ENCODE measurements around the gene UBE2J2. TPM values are rescaled to one million over a fixed set of nuclear protein-coding genes. Genes with fewer than 3 reads are reported as not detected.

Gene UBE2J2
- total RNA-seq, 4 donors from 2014 or later: 33.0 to 58.4 (median 36.2) TPM

GRCh38 chr1:1278620-1279019 lies 5.0 kb upstream of the UBE2J2 start:
- Histone ChIP-seq H3K4me1 (peaks cover 13 to 16% of the 10 kb centered on the region in 2 donors), H3K4me3 (replicated peaks in 1 of 3) (no peak overlapping the region), H3K9me3 (no peaks in the 10 kb centered on the region), H3K27me3 (no peaks in the 10 kb centered on the region), H3K27ac (no peak overlapping the region), H3K36me3 (no peaks in the 10 kb centered on the region)
- no peak for TF ChIP-seq CTCF (IDR thresholded peaks at IDR 0.05)
- TF ChIP-seq POLR2A (IDR thresholded peaks at IDR 0.05): no peak
- WGBS, 2 donors: 97% methylated on average over 13 of the region's 13 CpGs
- DNase-seq: no peak
- intact Hi-C loops (cut with DNase I): loop anchor here (10.0 kb wide), 1 partner anchor 46 kb away; the partner anchor contains the start of genes CPTP and INTS11

- H3K4me1 ChIP-seq: peaks cover 26 to 27% of the 10 kb centered on the region in 2 donors
- intact Hi-C loops (cut with DNase I): loop anchor here (10.0 kb wide), 1 partner anchor 49 kb away; the partner anchor contains the start of genes CPTP and INTS11
- whole genome bisulfite sequencing, 2 donors: 83 to 92% methylated on average over 9 of the region's 9 CpGs
- no peaks in the 10 kb centered on the region for H3K9me3 ChIP-seq
- no peaks in the 10 kb centered on the region for H3K36me3 ChIP-seq
- H3K4me3 ChIP-seq (replicated peaks in 1 of 3): no peak overlapping the region
- TF ChIP-seq POLR2A (IDR thresholded peaks at IDR 0.05) (no peak), CTCF (IDR thresholded peaks at IDR 0.05) (no peak)
- no peak for DNase-seq
- no peak overlapping the region for H3K27ac ChIP-seq
- no peaks in the 10 kb centered on the region for H3K27me3 ChIP-seq
Measured at GRCh38 chr1:1275836-1276235, 2.2 kb upstream of the UBE2J2 start.

GRCh38 chr1:1274931-1275431 lies 1.3 kb upstream of the UBE2J2 start:
- H3K36me3 ChIP-seq: no peaks in the 10 kb centered on the region
- peaks cover 29 to 34% of the 10 kb centered on the region in 2 donors for H3K4me1 ChIP-seq
- no peak for DNase-seq
- no peaks in the 10 kb centered on the region for H3K27me3 ChIP-seq
- intact Hi-C loops (cut with DNase I): loop anchor here (10.0 kb wide), 1 partner anchor 50 kb away; the partner anchor contains the start of genes CPTP and INTS11
- no peak overlapping the region for H3K4me3 ChIP-seq (replicated peaks in 1 of 3)
- H3K27ac ChIP-seq: no peak overlapping the region
- no peaks in the 10 kb centered on the region for H3K9me3 ChIP-seq
- WGBS, 2 donors: 71 to 88% methylated on average over 3 to 10 of the region's 15 CpGs
- TF ChIP-seq POLR2A (IDR thresholded peaks at IDR 0.05) (no peak), CTCF (IDR thresholded peaks at IDR 0.05) (no peak)

- H3K27me3 ChIP-seq: no peaks in the 10 kb centered on the region
- H3K4me1 ChIP-seq: peaks cover 29 to 34% of the 10 kb centered on the region in 2 donors
- WGBS, 2 donors: 25 to 36% methylated on average over 8 to 20 of the region's 31 CpGs
- TF ChIP-seq POLR2A (IDR thresholded peaks at IDR 0.05) (no peak), CTCF (IDR thresholded peaks at IDR 0.05) (no peak)
- no peaks in the 10 kb centered on the region for H3K9me3 ChIP-seq
- intact Hi-C loops (cut with DNase I): loop anchor here (10.0 kb wide), 1 partner anchor 50 kb away; the partner anchor contains the start of genes CPTP and INTS11
- no peak for DNase-seq
- H3K27ac ChIP-seq: peak overlapping the region in 2 of 3 donors; percentile 44 to 47
- peak overlapping the region; percentile 63 to 85 (median 79) for H3K4me3 ChIP-seq (replicated peaks in 1 of 3)
- H3K36me3 ChIP-seq: no peaks in the 10 kb centered on the region
Measured at GRCh38 chr1:1274299-1274930, 761 bp upstream of the UBE2J2 start.

GRCh38 chr1:1273209-1273511 lies 494 bp downstream of the UBE2J2 start:
- TF ChIP-seq POLR2A (IDR thresholded peaks at IDR 0.05) (no peak), CTCF (IDR thresholded peaks at IDR 0.05) (no peak)
- intact Hi-C loops (cut with DNase I): loop anchor here (10.0 kb wide), 1 partner anchor 52 kb away; the partner anchor contains the start of genes CPTP and INTS11

More at GRCh38 chr1:1273209-1273511, 494 bp downstream of the UBE2J2 start:
- Histone ChIP-seq H3K27me3 (no peaks in the 10 kb centered on the region), H3K9me3 (no peaks in the 10 kb centered on the region), H3K4me3 (replicated peaks in 1 of 3) (peak overlapping the region; percentile 79 to 98 (median 85)), H3K4me1 (peaks cover 29 to 34% of the 10 kb centered on the region in 2 donors), H3K27ac (peak overlapping the region in 2 of 3 donors; percentile 45 to 47), H3K36me3 (no peaks in the 10 kb centered on the region)
- 0 to 5% methylated on average over 2 to 4 of the region's 31 CpGs for WGBS, 2 donors
- DNase-seq: no peak
